ENCODE data around the gene ALDH1L1. TPM values are rescaled to one million over a fixed set of nuclear protein-coding genes. Genes with fewer than 3 reads are reported as not detected.
A peak's percentile ranks its signal among the peaks of the same experiment; 100 is the strongest.

The ALDH1L1 gene
- total RNA-seq, 1 donor from 2014 or later, result not detected

DNA sequence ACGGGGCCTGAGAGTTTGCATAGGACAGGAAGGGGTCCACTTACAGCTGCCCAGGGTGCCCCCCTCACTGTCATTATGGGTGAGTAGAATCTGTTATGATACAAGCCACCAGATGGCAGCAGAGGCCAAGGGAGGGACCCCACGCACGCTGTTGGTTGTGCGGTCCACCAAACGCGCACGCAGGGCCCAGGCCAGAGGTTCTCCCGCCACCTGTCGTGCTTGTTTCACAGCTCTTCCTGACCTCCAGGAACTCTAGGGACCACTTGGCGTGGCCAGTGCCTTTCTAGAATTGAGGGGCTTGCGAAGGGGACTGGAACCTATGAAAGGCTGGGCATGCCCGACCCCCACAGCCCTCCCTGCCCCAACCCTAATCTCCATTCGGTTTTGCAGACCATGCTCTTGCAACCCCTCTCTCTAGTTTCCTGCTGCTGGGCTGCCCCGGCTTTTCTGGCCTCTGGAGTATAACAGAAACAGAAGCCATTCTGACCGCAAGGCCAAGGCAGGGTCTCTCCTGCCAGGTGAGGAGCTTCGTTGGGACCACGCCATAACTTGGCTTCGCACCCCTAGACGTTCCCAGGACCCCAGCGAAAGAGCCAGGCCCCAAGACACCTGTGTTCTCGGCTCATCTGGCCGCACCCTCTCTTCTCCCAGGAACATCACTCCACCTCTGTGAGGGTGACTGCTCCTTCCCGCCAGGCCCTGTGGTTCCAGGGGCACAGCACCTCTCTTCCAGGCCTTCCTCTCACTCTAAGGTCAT lies 46.0 kb downstream of the ALDH1L1 start:
- DNase-seq (ENCODE audit: low read depth in 2 of 2), result peak; percentile 21 to 58

DNA sequence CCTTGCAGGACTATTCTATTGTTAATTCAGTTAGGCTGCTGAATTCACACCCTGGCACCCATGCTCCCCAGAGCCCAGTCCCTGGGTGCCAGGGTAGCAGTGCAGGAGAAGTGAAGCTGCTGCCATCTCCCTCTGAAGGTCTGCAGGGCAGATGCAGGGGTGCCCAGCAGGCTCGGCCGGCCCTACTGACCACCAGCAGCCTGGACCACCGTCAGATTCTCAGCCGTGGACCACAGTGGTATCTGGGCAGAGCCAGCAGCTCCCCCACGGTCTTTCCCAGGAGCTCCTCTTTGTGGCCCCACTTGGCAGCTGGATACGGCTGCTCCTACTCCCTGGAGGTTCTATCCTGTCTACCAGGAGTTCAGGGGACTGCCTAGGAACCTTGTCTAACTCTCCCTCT lies 46.8 kb downstream of the ALDH1L1 start:
- no peak for DNase-seq (ENCODE audit: low read depth in 2 of 2)

DNA sequence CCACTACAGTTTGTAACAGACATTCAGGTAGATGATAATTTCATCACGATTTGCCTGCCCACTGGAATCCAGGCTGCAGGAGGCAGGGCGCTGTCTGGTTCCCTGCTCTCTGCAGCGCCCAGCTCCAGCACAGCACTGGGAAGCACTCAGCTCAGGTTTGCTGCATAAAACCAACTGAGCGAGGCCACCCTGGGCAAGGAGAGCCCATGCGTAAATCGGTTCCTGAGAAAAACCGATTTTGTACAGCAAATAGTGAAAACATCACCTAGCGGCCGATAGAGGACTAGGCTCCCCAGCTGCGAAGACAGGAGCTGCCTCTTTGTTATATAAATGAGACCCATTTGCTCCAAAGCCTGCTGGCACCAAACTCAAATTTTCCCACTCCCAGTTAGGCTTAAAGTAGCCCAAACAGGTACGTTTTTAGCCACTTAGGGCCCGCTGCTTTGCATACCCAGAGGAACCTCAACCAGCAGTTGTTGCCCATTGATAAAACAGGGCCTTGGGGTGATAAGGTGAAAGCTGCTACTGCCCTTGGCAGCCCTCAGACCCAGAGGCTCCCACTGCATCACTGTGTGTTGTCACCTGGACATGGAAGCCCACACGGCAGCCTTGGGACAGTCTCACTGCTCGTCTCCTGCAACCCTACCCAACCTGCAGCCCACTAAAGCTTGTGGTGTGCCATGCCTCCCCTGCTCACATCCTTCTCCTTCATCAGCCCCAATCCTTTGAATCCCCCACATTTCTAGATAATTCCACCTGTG lies 47.5 kb downstream of the ALDH1L1 start:
- no peak for DNase-seq (ENCODE audit: low read depth in 2 of 2)

DNA sequence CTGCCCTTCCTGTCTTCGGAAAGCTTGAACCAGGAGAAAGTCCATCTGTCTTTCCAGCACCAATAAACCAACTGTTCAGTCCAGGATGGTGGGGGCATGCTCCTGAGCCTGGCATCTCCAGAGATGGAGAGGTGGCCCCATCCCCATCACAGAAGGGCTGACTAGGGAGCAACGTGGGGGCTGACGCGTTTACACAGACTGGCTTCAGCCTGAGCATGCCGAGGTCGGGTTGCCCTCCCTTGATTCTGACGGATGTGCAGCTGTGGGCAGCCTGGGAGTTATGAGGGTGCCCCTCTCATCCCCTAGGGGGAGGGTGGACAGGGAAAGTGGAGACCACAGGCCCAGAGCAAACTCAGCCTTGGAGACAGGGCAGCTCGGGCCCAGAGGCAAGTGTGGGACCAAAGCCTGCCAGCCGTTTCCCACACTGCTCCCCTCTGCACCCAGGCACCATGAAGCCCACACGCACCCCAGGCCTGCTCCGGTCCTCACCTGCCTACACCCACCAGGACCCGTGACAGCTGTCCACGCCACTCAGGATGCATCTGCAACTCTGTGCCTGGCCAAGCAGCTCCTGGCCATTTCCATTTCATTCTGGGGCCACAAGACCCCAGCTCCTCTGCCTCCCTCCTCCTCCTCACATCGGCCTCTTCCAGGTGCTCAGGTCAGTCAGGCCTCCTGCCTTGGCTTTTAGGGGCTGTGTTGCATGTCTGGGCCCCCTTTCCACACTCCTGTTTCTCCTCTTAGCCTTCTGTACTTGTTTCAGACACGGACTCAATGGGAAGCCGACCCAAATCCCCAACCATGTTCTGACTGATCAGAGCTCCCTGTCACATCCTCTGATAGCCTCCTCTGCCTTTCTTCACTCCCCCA lies 48.3 kb downstream of the ALDH1L1 start:
- no peak for DNase-seq (ENCODE audit: low read depth in 2 of 2)

DNA sequence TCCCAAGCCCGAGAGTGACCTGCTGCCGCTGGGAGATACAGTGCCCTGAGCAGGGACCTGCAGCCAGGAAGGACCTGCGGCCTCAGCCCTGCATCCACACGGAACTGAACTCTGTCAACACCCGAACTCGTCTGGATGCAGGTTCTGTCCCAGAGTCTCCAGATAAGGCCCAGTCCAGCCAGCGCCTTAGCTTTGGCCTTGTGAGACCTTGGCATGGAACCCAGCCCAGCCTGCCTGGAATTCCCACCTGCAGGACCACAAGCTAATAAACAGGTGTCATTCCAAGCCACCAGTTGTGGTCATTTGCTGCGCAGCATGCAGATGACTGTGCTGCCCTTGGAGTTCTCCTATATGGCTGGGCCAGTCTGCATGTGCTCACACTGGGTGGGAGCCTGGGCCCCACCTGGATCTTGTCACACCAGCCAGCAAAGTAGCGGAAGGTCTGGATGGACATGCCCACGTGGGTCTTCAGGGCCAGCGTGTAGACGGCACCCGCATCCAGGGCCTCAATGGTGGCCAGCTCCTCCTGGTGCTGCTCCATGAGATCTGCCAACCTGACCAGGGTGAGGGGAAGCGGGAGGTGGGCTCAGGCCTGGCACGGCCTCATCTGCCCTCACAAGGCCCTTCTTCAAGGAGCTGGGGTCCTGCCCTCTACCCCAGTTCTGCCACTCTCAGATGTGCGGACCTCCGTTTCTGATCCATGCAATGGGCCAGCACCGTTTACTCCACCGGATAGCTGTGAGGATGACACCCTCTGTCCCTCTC lies 49.2 kb downstream of the ALDH1L1 start:
- no peak for DNase-seq (ENCODE audit: low read depth in 2 of 2)

DNA sequence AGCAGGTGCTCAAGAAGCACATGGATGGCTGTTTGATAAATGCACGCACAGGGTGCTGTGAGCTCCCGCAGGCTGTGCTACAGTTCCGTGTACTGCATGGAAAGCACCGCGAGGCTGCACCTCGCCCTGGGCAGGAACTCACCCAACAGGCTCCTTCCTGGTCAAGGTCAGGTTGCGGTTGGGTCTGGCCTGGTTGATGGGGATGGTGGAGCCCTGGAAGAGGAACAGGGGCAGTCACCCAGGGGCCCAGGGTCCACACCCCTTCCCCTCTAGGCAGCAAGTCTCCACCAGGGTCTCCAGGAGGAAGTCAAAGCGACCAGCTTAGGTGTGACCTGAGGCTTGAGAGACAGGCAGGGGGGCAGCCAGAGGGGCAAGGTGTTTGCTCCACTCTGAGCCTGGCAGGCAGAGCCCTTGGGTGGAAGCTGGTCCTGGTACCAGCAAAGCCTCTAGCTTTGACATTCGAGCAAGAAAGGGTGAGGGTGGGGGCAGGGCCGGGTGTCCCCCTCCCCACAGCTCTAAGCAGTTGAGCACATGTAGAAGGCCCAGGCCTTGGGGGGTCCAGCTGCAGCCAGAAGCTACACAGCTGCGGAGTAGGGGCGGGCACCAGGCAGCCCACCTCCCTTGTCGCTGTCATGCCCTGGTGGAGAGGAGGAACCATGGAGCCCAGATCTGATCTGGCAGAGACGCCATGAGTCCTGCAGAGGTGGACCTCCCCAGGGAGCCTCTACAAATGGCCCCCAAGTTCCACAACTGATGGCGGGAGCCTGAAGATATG lies 50.1 kb downstream of the ALDH1L1 start:
- peak in 1 of 2 donors; percentile 32 for DNase-seq (ENCODE audit: low read depth in 2 of 2)

DNA sequence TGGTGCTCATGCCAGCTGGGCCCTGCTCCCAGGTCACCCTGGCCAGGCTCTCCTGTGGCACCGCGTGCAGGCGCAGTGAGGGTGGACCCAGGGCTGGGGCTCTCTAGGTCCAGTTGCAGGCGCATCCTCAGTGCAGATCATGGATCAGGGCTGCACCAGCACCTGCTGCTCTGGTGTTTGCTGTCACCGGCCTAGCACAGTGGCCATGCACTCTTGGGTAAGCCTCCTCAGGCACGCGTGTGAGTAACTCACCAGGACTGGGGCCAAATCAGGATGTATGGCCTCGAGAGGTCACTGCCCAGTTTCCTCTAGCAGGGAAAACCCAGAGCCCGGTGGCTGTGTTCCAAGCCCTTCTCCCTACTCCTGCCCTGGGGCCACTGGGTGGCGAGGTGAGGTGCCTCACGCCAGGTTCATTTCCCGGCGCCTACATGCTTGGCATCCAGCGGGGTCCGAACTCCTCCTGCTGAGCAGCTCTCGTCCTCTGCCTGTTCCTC lies 50.9 kb downstream of the ALDH1L1 start:
- DNase-seq (ENCODE audit: low read depth in 2 of 2), result peak; percentile 89 to 94

DNA sequence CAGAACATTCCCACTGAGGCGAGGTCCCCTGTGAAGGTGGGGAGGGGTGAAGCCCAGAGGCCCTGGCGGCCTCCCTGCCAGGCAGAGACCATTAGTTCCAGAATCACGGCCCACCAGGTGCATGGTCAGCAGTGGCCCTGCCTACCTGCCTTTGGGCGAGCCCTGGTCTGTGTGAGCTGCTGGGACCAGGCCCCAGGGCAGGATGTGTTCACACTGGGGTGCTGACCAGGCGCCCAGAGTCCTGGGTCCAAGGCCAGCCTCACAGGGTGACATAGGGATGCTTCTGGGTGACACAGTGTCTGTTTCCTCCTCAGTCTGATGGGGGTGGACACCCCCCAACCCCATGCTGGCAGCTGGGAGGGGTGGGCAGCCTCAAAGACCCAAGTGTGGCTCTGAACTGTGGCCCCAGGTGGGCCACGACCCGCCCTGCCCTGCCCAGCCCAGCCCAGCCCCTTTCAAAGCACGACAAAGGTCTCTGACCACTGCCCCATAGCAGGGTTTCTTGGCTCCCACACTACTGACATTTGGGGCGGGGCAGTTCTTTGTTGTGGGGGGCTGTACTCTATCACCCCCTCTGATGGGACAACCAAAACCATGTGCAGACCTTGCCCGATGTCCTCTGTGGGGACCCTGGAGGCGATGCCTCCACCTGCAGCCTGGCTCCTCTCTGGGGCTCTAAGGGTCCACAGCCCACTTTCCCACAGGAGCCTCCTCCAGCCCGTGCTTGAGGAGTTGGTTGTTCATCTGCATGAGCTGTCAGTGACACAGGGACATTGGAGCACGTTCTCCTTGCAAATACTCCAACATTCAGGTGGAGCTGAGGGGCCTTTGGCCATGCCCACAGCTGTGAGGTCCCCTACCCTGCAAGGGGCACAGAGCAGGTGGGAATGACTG lies 51.6 kb downstream of the ALDH1L1 start:
- DNase-seq (ENCODE audit: low read depth in 2 of 2), result no peak

DNA sequence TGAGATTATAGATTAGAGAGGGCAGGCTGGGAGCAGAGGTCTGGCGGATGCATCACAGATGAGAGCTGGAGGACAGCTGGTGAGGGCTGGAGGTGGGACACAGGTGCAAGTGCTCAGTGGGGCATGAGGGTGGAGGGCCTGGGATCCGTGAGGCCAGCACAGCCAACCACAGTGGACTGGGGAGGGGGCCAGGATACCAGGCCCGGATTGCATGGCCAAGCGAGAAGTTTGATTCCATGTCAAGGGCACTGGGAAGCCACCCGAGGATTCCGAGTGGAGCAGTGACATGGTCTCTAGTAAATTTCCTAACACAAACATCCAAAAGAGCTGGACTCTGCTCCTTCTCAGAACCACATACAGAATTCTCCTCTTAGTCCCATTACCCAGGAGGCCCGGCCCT lies 52.5 kb downstream of the ALDH1L1 start:
- no peak for DNase-seq (ENCODE audit: low read depth in 2 of 2)

DNA sequence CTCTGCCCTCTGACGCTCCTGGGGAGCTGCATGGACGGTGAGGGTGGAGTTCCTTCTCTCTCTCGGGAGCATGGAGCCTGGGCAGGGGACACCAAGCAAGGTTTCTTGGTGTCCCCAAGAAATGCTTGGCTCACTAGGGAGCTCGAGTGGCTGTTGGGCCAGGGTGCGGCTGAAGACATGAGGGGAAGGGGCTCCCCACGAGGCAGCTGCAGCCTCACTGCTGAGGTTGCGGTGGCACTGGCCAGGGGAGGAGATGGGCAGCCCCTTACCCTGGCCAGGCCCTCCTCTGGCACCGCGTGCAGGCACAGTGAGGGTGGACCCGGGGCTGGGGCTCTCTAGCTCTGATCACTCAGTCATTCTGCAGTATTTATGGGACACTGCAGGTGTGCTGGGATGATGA lies 52.9 kb downstream of the ALDH1L1 start:
- no peak for DNase-seq (ENCODE audit: low read depth in 2 of 2)

DNA sequence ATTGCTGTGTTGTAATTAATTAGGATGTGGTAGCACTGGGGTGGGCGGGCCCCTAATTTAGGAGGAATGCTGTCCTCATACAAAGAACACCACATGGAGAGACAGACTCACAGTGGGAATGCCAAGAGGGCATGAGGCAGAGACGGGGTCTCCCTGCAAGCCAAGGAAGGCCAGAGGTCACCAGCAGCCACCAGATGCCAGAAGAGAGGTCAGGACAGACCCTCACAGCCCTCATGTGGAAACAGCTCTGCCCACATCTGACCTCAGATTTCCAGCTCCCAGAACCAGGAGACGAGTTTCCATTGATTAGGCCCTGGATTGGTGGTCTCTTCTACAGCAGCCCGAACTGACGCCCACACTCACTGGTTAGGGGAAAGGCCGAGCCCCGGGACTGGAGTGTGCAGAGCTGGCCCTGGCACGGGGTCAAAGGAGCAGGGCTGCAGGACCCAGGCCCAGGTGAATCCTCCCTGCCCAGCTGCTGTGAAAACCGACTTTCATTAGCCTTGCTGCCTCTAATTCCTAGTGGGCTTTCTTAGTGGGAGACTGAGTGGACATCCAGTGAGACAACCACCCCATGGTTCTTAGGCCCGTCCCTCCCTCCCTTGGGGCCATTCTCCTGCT lies 53.5 kb downstream of the ALDH1L1 start:
- DNase-seq (ENCODE audit: low read depth in 2 of 2), result no peak

DNA sequence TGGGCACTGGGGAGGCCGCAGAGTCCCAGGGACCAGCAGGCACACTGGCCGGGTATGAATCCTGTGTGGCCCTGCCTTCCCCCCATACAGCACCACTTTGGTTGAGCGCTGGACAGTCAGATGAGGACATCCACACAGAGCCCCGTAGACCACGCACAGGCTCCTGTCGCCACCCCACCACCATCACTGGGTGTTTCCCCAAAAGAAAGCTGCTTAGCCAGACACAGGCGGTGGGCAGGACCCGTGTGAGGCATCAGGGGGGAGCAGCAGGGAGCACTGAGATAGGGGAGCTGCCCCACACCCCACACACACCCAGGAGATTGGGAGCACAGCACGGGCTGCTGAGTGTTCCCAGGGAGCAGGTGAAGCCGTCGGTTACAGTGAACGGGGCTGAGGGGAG lies 54.1 kb downstream of the ALDH1L1 start:
- DNase-seq (ENCODE audit: low read depth in 2 of 2), result no peak

DNA sequence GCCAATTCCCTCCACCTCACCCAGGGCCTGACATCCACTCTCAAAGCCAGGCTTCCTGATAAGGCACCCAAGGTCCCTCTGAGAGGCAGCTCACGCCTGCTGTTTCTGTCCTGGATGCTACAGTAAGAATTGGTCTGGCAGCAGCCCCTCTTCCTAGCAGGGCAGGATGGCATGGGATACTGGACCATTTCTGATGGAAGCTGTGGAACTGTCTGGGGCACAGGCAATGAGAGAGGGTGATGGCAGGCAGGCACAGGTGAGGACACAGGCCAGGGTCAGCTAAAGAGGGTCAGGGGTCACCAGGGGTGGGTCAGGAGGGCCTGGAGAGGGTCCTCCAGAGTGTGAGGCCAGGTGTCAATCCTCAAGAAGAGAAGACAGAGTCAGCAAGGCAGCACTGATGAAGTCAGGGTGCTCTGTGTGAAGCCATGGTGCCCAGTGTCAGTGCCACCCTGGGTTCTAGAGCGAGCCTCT lies 54.6 kb downstream of the ALDH1L1 start:
- DNase-seq (ENCODE audit: low read depth in 2 of 2), result no peak

DNA sequence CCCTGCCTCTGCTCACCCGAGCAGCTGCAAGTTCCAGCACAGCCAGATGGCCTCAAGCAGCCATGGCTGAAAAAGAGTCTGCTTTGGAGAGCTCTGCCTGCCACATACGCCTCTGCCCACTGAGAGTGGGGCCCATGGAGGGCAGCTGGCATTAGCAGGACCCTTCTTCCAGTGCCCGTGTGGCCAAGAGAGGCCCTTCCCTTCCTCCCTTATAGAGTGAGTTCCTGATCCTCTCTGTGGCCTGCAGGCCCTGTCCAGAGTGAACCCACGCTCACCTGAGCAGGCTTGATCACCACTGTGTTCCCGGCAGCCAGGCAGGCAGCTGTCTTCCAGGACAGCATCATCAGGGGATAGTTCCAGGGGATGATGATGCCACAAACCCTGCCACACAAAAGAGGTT lies 55.0 kb downstream of the ALDH1L1 start:
- DNase-seq (ENCODE audit: low read depth in 2 of 2), result no peak

DNA sequence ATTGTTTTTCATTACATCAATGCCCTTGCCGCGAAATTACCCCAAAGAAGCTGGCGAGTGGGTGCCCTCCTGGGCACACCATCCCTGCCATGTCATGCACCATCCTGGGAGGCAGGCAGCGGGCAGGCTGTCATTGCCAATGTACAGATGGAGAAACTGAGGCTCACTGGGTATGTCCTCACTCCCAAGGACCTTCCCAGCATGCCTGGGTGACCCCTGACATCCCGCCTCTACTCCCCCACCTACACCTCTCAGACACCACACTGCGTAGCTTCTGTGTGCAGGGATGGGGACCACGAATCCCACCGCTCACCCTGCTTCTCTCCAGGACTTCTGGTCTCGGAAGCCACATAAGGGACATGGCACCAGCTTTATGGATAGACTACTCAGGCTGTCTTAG lies 55.5 kb downstream of the ALDH1L1 start:
- DNase-seq (ENCODE audit: low read depth in 2 of 2), result no peak

DNA sequence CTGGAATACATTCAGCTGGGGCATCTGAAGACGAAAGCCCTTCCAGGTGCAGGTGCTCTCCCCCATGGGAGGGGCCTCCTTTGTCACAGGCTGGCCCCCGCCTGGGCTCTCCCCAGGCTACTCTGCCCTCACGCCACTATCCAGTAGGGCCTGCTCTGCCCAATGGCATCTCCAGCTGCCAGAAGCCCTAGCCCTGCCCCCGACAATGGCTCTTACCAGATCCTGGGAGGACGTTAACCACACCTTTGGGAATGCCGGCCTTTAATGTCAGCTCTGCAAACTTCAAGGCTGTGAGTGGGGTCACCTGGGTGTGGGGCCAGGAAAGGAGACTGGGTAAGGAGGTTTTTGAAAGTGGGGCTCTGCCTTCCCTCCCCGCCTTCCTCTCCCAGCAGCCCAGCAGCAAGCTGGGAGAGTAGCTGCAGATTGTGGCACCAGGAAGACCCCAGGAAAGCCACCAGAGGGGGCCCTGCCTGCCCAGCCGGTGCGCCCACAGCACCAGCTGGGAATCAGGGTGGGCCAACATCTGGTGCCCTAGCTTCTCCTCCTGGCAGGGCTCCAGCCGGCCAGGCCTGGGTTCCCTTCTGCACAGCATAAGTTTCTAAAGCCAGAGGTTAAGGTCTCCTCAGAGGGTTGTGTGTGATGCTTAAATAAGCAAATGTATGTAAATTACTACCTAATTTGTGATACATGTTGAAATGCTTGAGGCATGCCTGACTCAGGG lies 56.1 kb downstream of the ALDH1L1 start:
- DNase-seq (ENCODE audit: low read depth in 2 of 2), result no peak

DNA sequence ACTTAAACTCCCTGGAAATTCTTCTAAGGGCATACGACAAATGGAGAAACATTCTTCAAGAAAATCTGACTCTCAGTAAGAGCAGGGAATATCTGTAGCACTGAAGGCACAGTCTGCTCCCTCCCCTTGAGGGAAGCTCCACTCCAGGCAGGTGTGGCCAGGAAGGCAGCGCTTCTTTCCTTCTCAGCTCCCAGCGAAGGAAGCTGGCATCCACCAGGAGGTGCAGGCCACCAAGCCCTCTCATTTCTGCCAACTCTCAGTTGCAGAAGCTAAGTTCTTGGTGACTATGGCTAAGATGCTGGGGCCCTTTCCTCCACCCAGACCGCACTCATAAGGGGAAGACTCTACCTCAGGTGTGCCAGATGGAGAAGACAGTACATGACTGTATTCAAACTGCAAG lies 58.8 kb downstream of the ALDH1L1 start:
- no peak for DNase-seq (ENCODE audit: low read depth in 2 of 2)

DNA sequence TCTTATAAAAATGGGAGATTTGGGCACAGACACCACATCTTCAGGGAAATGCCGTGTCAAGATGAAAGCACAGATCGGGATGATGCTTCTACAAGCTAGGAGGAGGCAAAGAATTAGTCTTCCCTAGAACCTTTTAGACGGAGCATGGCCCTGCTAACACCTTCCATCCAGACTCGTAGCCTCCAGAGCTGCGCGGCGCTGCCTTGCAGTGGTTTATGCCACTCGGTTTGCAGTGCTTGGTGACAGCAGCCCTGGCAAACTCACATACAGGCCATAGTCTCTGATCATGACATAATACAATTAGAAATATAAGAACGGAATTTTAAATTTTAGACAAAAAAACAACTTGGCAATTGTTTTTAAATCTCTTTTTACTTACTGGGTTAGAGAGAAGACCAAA lies 59.3 kb downstream of the ALDH1L1 start:
- DNase-seq (ENCODE audit: low read depth in 2 of 2), result no peak
